H9 (cell line): ENCODE results near the gene HELQ. TPM values are rescaled to one million over a fixed set of nuclear protein-coding genes. Genes with fewer than 3 reads are reported as not detected.

Source experiments
- DNase-seq: peaks from one replicate; pipeline ENCODE4 v3.0.0-alpha.2; 2017
- H2AFZ ChIP-seq: one replicate; pipeline ENCODE4 v1.6.1; 2013; ENCODE audit warnings: mild to moderate bottlenecking, low read length, control low read depth, moderate library complexity
- H2AK5ac ChIP-seq: 2 replicates; pipeline ENCODE4 v1.6.1; 2013; ENCODE audit warnings: low read length, control low read depth, mixed read lengths; ENCODE audit not compliant: insufficient read length
- H2BK120ac ChIP-seq: one replicate; pipeline ENCODE4 v1.6.1; 2013; ENCODE audit warnings: low read depth, mild to moderate bottlenecking, low read length, control low read depth, inconsistent platforms; ENCODE audit not compliant: poor library complexity, severe bottlenecking
- H2BK12ac ChIP-seq: 2 replicates; pipeline ENCODE4 v1.6.1; 2013; ENCODE audit warnings: low read length, control low read depth, mixed read lengths, low read depth; ENCODE audit not compliant: insufficient read length
- H2BK15ac ChIP-seq: 2 replicates; pipeline ENCODE4 v1.6.1; 2013; ENCODE audit warnings: low read depth, low read length, control low read depth
- H2BK20ac ChIP-seq: one replicate; pipeline ENCODE4 v1.6.1; 2013; ENCODE audit warnings: low read depth, mild to moderate bottlenecking, low read length, control low read depth, inconsistent platforms; ENCODE audit not compliant: poor library complexity, severe bottlenecking
- H2BK5ac ChIP-seq: 2 replicates; pipeline ENCODE4 v1.6.1; 2013; ENCODE audit warnings: low read length, control low read depth, mixed read lengths; ENCODE audit not compliant: insufficient read length
- H3K14ac ChIP-seq: 2 replicates; pipeline ENCODE4 v1.6.1; 2013; ENCODE audit warnings: low read length, control low read depth; ENCODE audit not compliant: insufficient read depth
- H3K18ac ChIP-seq: 2 replicates; pipeline ENCODE4 v1.6.1; 2013; ENCODE audit warnings: low read depth, mild to moderate bottlenecking, mixed read lengths, low read length, control low read depth; ENCODE audit not compliant: insufficient read length
- H3K23ac ChIP-seq: 2 replicates; pipeline ENCODE4 v1.6.1; 2013; ENCODE audit warnings: low read length, control low read depth, mixed read lengths, low read depth; ENCODE audit not compliant: insufficient read length
- H3K23me2 ChIP-seq: 2 replicates; pipeline ENCODE4 v1.6.1; 2013; ENCODE audit warnings: low read depth, mild to moderate bottlenecking, mixed read lengths, low read length, control low read depth; ENCODE audit not compliant: insufficient read length, poor library complexity, severe bottlenecking
- H3K27ac ChIP-seq: 2 replicates; pipeline ENCODE4 v1.5.1; 2013; ENCODE audit warnings: low read length, control low read depth, mixed read lengths, low read depth; ENCODE audit not compliant: insufficient read length
- H3K27me3 ChIP-seq: 2 replicates; pipeline ENCODE4 v1.6.1; 2013; ENCODE audit warnings: low read length, control low read depth, inconsistent platforms; ENCODE audit not compliant: insufficient read depth
- H3K4ac ChIP-seq: 2 replicates; pipeline ENCODE4 v1.6.1; 2013; ENCODE audit warnings: low read depth, mild to moderate bottlenecking, control low read depth, inconsistent platforms, low read length, moderate library complexity
- H3K4me1 ChIP-seq: 2 replicates; pipeline ENCODE4 v1.6.1; 2013; ENCODE audit warnings: low read length, control low read depth, inconsistent platforms; ENCODE audit not compliant: insufficient read depth
- H3K4me2 ChIP-seq: 2 replicates; pipeline ENCODE4 v1.6.1; 2013; ENCODE audit warnings: low read length, control low read depth, mixed read lengths; ENCODE audit not compliant: insufficient read length, insufficient read depth
- H3K56ac ChIP-seq: 2 replicates; pipeline ENCODE4 v1.6.1; 2013; ENCODE audit warnings: low read depth, mild to moderate bottlenecking, mixed read lengths, low read length, control low read depth; ENCODE audit not compliant: insufficient read length
- H3K79me1 ChIP-seq: 2 replicates; pipeline ENCODE4 v1.6.1; 2013; ENCODE audit warnings: low read depth, mild to moderate bottlenecking, moderate library complexity, low read length, control low read depth, inconsistent platforms; ENCODE audit not compliant: insufficient read depth, poor library complexity, severe bottlenecking
- H3K79me2 ChIP-seq: 2 replicates; pipeline ENCODE4 v1.6.1; 2013; ENCODE audit warnings: low read length, control low read depth, inconsistent platforms; ENCODE audit not compliant: insufficient read depth
- H3K9ac ChIP-seq: 2 replicates; pipeline ENCODE4 v1.6.1; 2013; ENCODE audit warnings: low read length, control low read depth, mixed read lengths; ENCODE audit not compliant: insufficient read length; ENCODE audit errors: extremely low read depth
- H3K9me3 ChIP-seq: one replicate; pipeline ENCODE4 v1.6.1; 2013; ENCODE audit warnings: low read depth, low read length, inconsistent platforms; ENCODE audit not compliant: control insufficient read depth
- H3T11ph ChIP-seq: one replicate; pipeline ENCODE4 v1.6.1; 2013; ENCODE audit warnings: mild to moderate bottlenecking, low read length, control low read depth, inconsistent platforms
- H4K20me1 ChIP-seq: one replicate; pipeline ENCODE4 v1.6.1; 2013; ENCODE audit not compliant: control insufficient read depth, insufficient read length, insufficient read depth
- H4K5ac ChIP-seq: 2 replicates; pipeline ENCODE4 v1.6.1; 2013; ENCODE audit warnings: low read depth, mild to moderate bottlenecking, mixed read lengths, low read length, control low read depth; ENCODE audit not compliant: insufficient read length
- H4K8ac ChIP-seq: replicated peaks from 2 replicates; pipeline ENCODE4 v1.6.1; 2013; ENCODE audit warnings: low read length, control low read depth, mixed read lengths, low read depth; ENCODE audit not compliant: insufficient read length
- H4K91ac ChIP-seq: 2 replicates; pipeline ENCODE4 v1.6.1; 2013; ENCODE audit warnings: low read depth, mild to moderate bottlenecking, moderate library complexity, mixed read lengths, low read length, control low read depth; ENCODE audit not compliant: insufficient read length
- H3K27ac Mint-ChIP-seq, 3 experiments: 2 replicates in 2 of 3; 3 replicates in 1 of 3; pipeline ENCODE4 v1.8.0; 2020 to 2021; ENCODE audit warnings: mixed read lengths in 3 of 3, mild to moderate bottlenecking in 1 of 3, moderate library complexity in 1 of 3
- H3K27me3 Mint-ChIP-seq: 2 replicates; pipeline ENCODE4 v1.8.0; 2021; ENCODE audit warnings: low read depth, mild to moderate bottlenecking, moderate library complexity, mixed read lengths
- H3K36me3 Mint-ChIP-seq, 3 experiments: 2 replicates in 2 of 3; 3 replicates in 1 of 3; pipeline ENCODE4 v1.8.0; 2020 to 2021; ENCODE audit warnings: low read depth in 3 of 3, mixed read lengths in 3 of 3; ENCODE audit not compliant: insufficient read depth in 1 of 3
- H3K4me1 Mint-ChIP-seq, 2 experiments: 2 replicates each; pipeline ENCODE4 v1.8.0; 2020; ENCODE audit warnings: mixed read lengths in 2 of 2
- H3K4me3 Mint-ChIP-seq, 2 experiments: 2 replicates in 1 of 2; 3 replicates in 1 of 2; pipeline ENCODE4 v1.8.0; 2020 to 2021; ENCODE audit warnings: mild to moderate bottlenecking in 2 of 2, mixed read lengths in 2 of 2, moderate library complexity in 1 of 2
- H3K9me3 Mint-ChIP-seq, 2 experiments: 2 replicates in 1 of 2; 3 replicates in 1 of 2; pipeline ENCODE4 v1.8.0; 2020; ENCODE audit warnings: mild to moderate bottlenecking in 2 of 2, mixed read lengths in 2 of 2, moderate library complexity in 1 of 2
- WGBS: extraction: QIAGEN DNeasy Blood & Tissue Kit; methylation state at CpG from one replicate; pipeline ENCODE4 v1.1.7; 2013; ENCODE audit warnings: missing lambda C conversion rate, low lambda C conversion rate, mixed read lengths; ENCODE audit not compliant: insufficient read length; ENCODE audit errors: extremely low coverage; 5-methylcytosine and 5-hydroxymethylcytosine counted together
- total RNA-seq: library from RNA; stranded (reverse); gene quantifications from 2 replicates; pipeline ENCODE4 v1.2.1, GENCODE V29; 2021
- TF ChIP-seq, protein P1 (sequence below): fragments of 200-600 bp; sonication (generic); conservative IDR thresholded peaks from 3 replicates; pipeline ENCODE4 v1.8.0; 2021; ENCODE audit warnings: antibody characterized with exemption, mild to moderate bottlenecking

The HELQ gene
- total RNA-seq, 1 experiment from 2014 or later: 16.2 TPM

DNA sequence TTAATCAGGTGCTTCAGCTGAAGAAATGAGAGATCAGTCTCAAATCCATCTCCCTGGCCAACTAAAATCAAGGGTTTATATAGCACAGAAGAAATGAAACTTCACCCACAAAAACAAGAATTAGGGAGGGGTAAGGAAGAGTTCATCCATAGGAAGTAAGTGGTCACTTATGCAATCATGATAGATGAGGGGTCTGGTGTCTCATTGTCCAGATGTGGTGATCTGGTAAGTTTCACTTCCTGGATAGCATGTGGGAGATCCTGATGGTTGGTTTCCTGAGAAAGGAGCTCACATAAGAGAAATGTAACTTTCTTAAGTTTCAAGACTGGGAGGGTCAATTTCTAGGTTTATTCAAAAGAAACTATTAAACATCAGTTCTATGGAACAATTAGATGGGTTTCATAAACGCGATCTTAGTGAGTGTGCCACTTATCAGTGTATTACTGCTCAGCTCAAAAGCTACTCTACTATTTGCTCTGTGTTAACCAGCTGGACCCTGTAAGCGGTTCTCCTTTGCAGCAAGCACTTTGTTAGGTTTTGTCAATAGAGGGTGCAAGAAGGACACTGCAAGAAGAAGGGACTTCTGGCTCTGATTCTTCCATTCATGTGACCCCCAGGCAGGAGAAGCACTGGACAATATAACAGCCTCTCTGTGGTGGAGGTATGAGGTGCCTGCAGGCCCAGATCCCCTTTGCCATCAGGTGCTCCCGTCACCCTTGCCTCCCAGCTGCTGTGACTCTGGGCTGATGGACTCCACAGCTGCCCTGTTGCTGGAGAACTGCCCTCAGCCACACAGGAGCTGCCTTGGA lies 85.6 kb downstream of the HELQ start:
- Histone ChIP-seq H3K23ac (no peak overlapping the region), H4K8ac (no peak overlapping the region), H2BK5ac (no peak overlapping the region), H3T11ph (no peak overlapping the region), H3K79me1 (no peaks in the 10 kb centered on the region), H2AK5ac (no peak overlapping the region), H2BK120ac (no peak overlapping the region), H2BK20ac (no peak overlapping the region), H3K9me3 (no peaks in the 10 kb centered on the region), H3K4ac (no peak overlapping the region), H3K4me1 (no peaks in the 10 kb centered on the region), H4K20me1 (no peaks in the 10 kb centered on the region), H2BK12ac (no peak overlapping the region), H4K5ac (no peak overlapping the region), H3K23me2 (no peaks in the 10 kb centered on the region), H3K18ac (no peak overlapping the region), H3K4me2 (no peak overlapping the region), H2BK15ac (no peak overlapping the region), H3K9ac (no peak overlapping the region), H3K56ac (no peak overlapping the region), H3K27ac (no peak overlapping the region), H3K27me3 (no peaks in the 10 kb centered on the region), H3K79me2 (no peaks in the 10 kb centered on the region), H2AFZ (no peak overlapping the region), H4K91ac (no peak overlapping the region), H3K14ac (no peak overlapping the region)
- no peak for DNase-seq
- H3K27ac Mint-ChIP-seq: no peak overlapping the region
- no peaks in the 10 kb centered on the region for H3K36me3 Mint-ChIP-seq
- H3K4me3 Mint-ChIP-seq: no peak overlapping the region
- H3K9me3 Mint-ChIP-seq: no peaks in the 10 kb centered on the region
- H3K27me3 Mint-ChIP-seq: peaks cover 22% of the 10 kb centered on the region
- WGBS: no CpG with 5 or more reads among the region's 4 CpGs
- TF ChIP-seq, protein P1, sequence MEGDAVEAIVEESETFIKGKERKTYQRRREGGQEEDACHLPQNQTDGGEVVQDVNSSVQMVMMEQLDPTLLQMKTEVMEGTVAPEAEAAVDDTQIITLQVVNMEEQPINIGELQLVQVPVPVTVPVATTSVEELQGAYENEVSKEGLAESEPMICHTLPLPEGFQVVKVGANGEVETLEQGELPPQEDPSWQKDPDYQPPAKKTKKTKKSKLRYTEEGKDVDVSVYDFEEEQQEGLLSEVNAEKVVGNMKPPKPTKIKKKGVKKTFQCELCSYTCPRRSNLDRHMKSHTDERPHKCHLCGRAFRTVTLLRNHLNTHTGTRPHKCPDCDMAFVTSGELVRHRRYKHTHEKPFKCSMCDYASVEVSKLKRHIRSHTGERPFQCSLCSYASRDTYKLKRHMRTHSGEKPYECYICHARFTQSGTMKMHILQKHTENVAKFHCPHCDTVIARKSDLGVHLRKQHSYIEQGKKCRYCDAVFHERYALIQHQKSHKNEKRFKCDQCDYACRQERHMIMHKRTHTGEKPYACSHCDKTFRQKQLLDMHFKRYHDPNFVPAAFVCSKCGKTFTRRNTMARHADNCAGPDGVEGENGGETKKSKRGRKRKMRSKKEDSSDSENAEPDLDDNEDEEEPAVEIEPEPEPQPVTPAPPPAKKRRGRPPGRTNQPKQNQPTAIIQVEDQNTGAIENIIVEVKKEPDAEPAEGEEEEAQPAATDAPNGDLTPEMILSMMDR: no peak
- no peaks in the 10 kb centered on the region for H3K4me1 Mint-ChIP-seq
